Left kidney (tissue), 2 donors: ENCODE measurements around the gene ACSL4. TPM values are rescaled to one million over a fixed set of nuclear protein-coding genes. Genes with fewer than 3 reads are reported as not detected.

ENCODE experiments used
- DNase-seq: peaks from one replicate; pipeline ENCODE4 v3.0.0-alpha.2; 2013
- polyA plus RNA-seq: library from polyadenylated mRNA; unstranded; fragments of 120-200 nt; gene quantifications from one replicate; pipeline ENCODE4 v1.2.1, GENCODE V29; 2013; ENCODE audit not compliant: insufficient read length

Gene ACSL4
- polyA plus RNA-seq, 1 donor = 54.8 TPM

DNA sequence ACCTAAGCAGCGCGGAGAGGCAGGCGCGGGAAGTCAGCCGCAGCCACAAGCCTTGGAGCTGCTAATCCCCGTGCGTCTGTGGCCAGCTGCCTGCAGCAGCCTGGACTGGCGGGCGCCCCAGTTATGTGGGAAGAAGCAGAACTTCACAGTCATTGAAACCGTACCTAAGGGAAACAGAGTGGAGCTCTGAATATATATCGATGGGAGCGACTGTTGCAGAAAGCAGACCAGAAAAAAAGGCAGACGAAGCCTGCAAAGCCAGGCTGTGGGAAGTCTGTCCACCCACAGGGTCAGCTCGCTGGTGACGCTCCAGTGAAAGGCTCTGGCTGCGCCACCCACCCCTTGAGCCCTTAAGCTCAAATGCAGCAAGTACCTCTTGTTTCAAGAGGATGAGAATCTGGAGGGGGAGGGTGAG is 132.8 kb downstream of the ACSL4 start:
- no peak for DNase-seq

DNA sequence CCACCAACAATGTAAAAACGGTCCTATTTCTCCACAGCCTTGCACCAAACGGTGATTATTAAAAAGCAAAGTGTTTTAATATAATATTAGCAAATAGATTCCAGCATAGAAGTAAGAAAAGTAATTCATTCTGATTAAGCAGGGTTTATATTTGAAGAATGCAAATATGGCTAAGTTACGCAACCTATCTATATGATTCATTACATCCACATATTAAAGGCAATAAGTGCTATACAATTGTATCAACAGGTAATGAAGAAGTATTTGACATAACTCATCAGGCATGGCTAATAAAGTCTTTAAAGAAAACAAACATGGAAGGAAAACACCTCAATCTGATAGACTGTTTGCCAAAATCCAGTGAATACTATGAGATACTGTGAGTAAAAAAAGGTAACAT is 137.0 kb downstream of the ACSL4 start:
- DNase-seq = no peak

Other genes starting within 250 kb of the ACSL4 start
- 19.0 TPM for gene NXT2, start 196.4 kb downstream of the ACSL4 start, polyA plus RNA-seq
- gene KCNE5, start 108.1 kb downstream of the ACSL4 start, polyA plus RNA-seq = 4.8 TPM